ENCODE results near the gene NTM.

DNA sequence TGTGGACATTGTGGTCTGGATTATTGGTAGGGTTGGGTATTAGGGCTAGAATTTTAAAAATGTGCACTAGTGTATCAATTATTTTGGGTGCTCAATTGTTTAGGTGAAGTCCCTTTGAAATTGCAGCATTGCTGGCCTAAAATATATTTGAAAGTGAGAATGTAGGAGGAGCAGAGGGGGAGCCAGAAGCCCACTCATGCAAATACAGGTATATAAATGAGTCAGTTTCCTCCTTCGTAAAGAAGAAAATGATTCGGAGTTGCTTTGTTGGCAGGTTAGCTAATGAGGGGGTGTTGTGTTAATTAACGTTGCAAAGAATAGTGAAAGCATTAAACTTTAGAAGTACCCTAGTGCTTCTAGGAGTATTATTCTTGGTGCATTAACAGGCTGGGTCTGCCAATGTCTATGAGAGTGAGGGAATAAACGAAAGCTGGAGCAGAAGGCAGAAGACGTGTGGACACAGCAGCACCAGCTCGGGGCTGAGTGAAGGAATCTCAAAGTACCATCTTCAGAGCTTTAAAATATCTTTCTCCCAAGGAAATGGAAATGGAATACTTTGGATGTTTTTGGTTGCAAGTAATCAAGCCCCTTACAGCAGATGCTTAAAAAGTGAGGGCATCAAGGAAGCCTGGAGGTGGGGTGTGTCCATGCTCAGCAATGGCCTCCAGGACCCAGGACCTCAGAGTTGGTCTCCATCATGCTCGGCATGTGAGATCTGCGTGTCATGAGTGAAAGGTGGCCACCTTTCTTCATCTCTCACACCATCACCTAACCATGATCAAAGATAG lies 522.9 kb downstream of the NTM start:
- TF ChIP-seq, protein P1, sequence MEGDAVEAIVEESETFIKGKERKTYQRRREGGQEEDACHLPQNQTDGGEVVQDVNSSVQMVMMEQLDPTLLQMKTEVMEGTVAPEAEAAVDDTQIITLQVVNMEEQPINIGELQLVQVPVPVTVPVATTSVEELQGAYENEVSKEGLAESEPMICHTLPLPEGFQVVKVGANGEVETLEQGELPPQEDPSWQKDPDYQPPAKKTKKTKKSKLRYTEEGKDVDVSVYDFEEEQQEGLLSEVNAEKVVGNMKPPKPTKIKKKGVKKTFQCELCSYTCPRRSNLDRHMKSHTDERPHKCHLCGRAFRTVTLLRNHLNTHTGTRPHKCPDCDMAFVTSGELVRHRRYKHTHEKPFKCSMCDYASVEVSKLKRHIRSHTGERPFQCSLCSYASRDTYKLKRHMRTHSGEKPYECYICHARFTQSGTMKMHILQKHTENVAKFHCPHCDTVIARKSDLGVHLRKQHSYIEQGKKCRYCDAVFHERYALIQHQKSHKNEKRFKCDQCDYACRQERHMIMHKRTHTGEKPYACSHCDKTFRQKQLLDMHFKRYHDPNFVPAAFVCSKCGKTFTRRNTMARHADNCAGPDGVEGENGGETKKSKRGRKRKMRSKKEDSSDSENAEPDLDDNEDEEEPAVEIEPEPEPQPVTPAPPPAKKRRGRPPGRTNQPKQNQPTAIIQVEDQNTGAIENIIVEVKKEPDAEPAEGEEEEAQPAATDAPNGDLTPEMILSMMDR (IDR thresholded peaks at IDR 0.05): no peak
- no peak for TF ChIP-seq POLR2A (IDR thresholded peaks at IDR 0.05)
